HG03520 (cell line): ENCODE results near the gene PNPLA2.

Experiments
- ATAC-seq: cut with Tn5 transposase; IDR thresholded peaks from one replicate; pipeline ENCODE4 v1.9.1; 2021; ENCODE audit warnings: mild to moderate bottlenecking, moderate library complexity; ENCODE audit not compliant: unreplicated experiment

PNPLA2 gene

DNA sequence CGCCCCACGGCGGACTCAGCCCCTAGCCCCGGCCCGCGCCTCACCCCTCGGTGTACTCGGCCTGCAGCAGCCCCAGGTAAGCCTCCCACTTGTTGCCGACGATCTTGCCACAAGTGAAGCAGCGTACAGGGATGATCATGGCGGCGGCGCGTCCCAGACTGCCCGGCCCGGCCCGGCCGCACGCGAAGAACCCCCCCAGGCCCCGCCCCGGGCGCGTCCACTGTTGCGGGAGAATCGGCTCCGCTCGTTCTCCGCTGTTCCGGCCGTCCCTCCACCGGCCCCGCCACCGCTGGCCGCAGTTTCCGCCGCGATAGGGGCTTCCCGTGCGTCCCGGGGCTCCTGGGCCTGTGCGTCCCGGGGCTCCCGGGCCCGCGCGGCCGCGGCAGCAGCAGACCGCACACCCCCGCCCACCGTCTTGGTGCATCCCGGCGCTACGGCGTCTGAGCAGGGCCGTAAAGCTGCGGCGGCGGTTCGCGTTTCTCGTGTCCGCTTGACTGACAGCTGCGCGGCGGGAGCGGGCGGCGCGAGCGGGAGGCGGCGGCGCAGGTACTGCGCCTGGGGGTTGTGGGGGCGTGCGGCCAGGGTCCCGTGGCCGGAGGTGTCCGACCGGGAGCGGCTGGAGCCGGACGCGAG, 23.8 kb downstream of the PNPLA2 start, which contains the start of the genes POLR2L and TSPAN4:
TSS of gene POLR2L (minus strand) at position 160 of the 633 bp plus-strand sequence. CDS start at position 139, 21 bp downstream.
TSS of gene TSPAN4 (plus strand) at position 483 of the 633 bp plus-strand sequence. CDS start 7,453 bp downstream, outside the sequence.
- peak; percentile 66 for ATAC-seq

DNA sequence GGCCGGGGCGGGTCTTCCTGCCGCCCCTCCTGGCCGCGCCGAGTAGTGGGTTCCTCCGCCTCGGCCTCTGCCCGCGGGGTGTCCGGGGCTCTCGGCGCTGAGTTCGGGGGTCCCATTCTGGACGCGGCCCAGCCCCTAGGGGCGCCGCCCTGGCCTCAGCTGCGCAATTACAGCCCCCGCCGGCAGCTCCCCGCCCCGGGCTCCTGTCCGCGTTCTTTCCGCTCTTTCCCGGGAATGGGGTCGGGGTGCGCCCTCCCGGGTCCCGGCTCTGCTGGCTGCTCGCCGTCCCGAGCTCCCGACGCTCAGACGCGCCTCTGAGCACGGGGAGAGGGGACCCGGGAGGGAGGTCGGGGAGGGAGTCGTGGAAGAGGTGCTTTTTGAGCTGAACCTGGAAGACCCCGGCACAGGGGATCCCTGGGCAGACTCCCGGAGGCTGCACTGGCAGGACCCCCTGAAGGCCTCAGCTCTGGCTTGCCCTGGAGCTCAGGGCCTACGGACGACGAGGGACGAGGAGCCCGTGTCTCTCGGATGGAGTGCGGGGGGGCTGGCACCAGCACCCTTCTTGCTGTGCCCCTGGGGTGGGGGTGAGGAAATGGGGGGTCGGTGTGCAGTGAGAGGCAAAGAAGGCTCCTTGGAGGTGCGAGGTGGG, 24.5 kb downstream of the PNPLA2 start:
- ATAC-seq = no peak

DNA sequence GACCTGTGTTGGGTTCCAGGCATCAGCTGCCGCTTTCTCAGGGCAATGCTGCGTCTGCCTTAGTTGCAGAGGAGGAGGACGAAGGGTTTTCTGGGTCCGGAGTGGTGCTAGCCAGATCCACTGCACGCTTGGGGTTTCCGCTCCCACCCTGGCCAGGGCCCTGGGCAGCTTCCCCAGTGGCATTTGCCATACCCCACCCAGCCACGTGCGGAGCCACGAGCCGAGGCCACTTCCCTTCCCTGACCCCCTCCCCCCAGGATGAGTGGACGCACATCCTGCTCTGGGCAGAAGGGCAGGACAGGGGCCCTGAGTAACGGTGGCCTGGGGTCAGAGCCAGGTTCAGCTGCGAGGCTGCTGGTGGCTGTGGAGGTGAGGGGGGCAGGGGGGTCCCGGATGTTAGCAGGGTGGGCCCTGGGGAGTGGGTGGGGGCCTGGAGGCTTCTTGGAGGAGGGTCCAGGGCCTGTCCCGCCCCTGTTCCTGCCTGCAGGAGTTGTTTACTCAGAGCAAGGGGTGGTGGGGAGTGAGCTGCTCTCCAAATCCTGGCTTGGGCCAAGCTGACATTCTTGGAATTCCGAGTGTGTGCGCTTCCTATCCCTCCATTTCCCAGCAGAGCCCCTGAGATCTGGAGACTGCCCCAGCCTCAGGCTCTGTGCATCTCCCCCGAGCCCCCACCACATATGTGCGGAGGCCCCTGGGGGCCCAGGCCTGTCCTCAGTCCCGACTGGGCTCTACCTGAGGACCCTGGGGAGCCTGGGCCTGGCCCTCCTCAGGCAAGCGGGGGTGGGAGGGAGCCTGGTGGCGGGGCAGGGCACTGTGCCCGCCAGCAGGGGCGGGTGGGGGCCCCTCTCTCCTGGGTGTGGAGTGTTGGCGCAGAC, 25.3 kb downstream of the PNPLA2 start:
- ATAC-seq = no peak

DNA sequence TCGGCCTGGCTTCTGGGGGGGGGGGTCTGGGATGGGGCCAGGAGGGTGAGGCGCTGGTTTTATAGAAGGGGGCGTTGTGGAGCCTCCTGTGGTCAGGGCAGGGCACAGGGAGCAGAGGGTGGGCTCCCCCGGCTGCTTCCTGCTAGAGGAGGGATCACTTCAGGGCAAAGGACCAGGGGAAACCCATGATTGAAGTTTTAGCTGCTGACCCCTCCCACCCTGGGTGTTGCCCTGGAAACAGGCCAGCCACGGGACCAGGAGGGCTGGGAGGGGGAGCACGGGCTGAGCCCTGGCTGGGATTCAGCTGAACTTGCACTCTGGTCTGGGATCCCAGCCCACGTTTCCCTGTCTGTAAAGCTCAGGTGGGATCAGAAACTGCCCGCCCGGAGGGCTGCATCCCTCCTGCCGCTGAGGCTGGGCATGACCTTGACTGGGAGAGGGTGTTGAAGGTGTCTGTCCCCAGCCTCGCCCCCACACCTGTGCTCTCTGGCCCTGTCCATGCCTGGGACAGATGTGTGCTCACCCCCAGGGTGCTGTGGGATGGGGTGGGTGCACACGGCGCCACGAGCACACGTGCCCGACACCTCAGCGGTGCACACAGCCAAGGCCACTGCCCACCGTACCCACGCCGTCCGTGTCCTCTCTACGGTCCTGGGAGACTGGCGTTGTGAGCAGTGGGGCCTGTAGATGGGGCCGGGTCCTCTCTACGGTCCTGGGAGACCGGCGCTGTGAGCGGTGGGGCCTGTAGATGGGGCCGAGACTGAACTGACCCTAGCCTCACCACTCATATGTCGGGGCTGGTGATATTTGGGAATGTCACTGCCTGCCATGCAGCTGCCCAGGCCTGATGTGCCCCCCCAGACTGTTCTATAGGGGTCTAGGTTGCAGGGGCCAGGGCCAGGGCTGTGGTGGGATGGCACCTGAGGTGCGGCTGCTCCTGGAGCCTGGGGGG, 26.3 kb downstream of the PNPLA2 start:
- no peak for ATAC-seq

GRCh38 chr11:845872-846495, 27.3 kb downstream of the PNPLA2 start:
- no peak for ATAC-seq

- no peak for ATAC-seq
Observed at GRCh38 chr11:846496-847098, 27.9 kb downstream of the PNPLA2 start.

DNA sequence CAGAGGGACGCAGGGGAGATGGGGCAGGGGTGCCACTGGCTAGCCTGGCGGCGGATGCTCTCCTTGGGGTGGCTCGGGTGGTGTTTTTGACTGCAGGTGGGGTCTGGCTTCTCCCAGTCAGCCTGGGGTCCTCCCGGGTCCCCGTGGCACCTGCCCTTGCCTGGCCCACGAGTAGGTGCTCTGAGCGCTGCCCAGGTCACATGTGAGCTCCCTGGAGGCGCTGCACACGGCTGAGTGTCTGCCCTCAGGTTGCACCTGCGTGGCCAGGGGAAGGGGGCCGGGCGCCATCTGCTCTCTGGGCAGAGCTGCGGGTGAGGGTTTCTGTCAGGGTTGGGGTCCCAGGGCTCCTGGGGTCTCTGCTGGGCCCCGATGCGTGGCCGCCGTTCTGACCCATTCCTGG, 29.2 kb downstream of the PNPLA2 start:
- no peak for ATAC-seq

GRCh38 chr11:848380-848931, 29.7 kb downstream of the PNPLA2 start:
- ATAC-seq = no peak

GRCh38 chr11:849104-849824, 30.6 kb downstream of the PNPLA2 start:
- no peak for ATAC-seq

- no peak for ATAC-seq
Observed at GRCh38 chr11:849951-850774, 31.4 kb downstream of the PNPLA2 start.

DNA sequence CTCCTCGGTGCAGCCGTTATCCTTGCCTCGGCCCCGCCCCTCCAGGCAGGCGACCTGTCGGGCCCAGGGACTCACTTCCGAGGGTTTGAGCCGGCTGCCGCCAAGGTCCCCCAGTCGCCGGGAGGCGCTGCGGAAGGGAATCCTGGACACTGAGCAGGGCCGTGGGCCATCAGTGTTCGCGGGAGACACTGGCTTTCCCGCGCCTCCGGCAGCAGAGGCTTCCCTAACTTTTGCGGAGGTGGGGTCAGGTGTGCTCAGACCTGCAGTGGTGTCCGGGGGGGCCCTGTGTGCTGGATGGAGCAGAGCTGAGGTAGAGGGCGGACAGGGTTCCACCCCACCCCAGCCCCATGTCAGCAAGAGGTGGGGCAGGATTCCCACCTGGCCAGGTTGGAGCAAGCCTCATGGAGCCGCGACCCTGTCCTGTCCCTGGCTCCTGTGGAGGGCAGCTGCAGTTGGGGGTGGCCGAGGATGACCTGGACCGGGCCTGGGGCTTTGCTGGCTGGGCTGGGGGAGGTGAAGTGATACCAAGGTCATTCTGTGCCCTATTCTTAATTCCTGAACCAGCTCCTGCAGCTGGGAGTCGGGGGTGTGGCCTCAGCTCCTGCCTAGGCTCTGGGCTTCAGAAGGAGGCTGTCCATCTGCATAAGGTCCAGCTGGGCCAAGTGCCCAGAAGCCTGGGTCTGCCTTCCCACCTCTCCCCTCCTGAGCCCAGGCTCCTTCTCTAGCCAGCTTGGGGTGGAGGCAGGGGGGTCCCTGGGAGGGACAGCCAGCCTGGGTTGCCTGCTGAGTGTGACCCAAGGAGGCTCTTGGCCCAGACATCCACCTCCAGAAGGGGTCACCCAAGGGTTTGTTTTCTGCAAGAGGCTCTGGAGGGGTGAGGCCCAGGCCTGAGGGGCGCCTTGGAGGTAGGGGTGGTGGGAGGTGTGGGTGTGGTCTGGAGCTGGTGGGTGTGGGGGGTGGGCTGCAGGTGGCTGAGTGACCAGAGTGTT, 32.4 kb downstream of the PNPLA2 start:
- ATAC-seq = no peak

DNA sequence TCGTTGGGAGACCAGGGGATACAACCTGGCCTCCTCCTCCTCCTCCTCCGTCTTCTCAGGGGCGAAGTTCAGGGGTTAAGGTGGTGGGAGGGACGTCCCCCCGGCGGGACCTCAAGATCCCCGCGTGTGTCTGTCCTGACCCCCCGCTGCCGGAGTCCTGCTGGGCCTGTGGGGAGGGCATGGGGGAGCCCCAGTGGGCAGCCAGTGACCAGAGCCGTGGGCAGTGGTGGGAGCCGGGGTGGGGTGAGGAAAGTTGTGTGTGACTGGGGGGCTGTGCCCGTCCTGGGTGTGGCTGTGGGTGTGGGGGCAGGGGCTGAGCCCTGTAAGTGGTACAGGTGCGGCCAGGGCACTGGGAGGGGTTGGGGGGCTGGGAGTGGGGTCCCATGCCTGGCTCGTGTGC, 34.0 kb downstream of the PNPLA2 start:
- ATAC-seq = no peak

- no peak for ATAC-seq
Observed at GRCh38 chr11:853682-854448, 35.2 kb downstream of the PNPLA2 start.

DNA sequence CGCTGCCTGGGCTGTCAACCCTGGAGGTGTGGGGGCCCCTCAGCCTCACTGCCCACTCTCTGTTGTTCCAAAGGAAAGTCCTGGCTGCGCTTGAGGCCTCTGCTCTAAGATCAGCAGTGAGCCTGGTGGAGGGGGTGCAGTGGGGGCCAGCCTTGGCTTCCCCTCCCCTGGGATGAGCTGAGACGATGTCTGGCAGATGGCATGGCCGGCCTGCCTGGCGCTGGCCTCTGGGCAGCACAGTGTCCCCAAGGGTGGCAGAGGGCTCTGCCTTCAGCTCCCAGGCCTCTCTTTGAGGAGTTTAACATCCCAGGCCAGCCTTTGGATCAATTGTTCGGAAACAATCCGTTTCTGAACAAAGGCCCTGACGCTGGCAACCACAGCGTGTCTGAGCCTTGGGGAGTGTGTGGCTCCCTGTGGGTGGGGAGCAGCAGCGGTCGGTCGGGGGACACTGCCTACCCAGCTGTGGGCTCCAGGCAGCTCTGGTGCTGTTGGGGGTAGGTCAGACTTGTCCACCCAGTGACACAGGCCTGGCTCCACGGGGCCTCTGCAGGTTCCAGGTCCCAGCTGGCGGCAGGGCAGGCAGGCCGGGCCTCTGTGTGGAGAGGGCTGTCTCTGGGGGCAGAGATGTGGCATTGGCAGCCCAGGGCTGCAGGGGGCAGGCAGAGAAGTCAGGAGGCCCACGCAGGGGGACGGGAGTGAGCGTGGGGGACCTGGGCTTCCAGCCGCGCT, 36.1 kb downstream of the PNPLA2 start:
- no peak for ATAC-seq

DNA sequence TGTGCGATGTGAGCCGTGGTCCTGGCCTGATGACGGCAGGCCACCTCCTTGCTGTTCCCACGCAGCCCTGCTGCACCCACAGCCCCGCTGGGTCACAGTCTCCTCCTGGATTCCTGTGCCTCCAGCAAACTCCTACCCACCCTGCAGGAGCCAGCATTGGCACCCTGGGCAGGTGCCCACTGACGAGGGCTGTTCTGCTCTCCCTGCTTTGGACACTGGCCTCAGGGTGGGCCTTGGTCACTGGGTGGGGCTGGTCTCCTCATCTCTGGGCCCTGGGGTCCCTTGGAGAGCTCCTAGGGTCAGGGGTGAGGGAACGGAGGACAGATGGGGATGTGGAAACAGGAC, 36.6 kb downstream of the PNPLA2 start:
- no peak for ATAC-seq
